HG03196 (cell line): ENCODE results near the gene MECP2.
"Not testable (repeated sequence)": the region's sequence is repeated elsewhere in the genome, so short reads cannot be mapped to it uniquely, and the experiment has no call there.

Experiments
- ATAC-seq: cut with Tn5 transposase; IDR thresholded peaks from one replicate; pipeline ENCODE4 v1.9.1; 2021; ENCODE audit not compliant: unreplicated experiment

The MECP2 gene

DNA sequence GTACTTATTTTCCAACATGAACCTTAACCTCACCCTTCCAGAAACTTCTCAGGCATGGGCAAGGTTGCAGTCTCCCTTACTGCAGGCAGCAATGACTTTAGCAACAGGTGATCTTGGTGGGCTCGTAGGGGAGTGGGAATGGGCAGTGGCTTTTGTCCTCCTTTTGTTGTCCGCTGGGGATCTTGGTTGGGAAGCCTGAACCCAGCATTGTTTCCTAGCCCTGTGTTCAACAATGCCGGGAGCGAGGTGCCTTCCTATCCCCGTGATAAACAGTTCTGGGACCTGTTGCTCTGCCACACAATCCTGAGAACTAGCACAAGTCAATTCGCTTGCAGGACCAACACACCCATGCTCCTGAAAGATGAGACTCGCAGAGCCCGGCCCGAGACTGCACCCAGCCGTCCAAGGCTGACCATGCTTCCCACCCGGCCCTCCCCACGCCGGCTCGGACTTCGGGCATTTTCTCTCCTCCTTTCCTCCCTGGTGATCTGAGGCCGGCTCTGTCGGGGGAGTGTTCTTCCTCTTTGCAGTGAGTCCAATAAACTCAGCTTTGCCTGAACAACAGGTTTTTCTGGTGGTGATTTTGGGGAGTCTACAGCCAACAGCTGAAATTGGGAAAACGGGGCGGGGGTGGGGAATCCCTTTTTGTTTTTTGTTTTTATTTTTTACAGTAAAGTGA lies 98.0 kb downstream of the MECP2 start:
- ATAC-seq = no peak

DNA sequence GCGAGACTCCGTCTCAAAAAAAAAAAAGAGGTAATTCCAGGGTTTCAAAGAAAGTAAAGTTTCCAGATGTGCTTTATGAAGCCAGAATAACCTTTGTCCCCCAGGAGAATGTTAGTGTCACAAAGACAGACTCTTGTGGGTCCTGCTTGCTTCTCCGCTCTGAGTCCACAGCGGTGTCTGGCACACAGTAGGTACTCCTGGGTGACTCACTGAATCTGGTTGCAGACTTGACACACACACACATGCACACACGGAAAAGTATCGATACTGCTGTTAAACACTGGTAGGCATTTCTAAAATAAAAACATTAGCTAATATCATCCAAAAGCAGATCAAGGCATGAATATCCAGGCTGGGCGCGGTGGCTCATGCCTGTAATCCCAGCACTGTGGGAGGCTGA lies 102.0 kb downstream of the MECP2 start:
- ATAC-seq = no peak

DNA sequence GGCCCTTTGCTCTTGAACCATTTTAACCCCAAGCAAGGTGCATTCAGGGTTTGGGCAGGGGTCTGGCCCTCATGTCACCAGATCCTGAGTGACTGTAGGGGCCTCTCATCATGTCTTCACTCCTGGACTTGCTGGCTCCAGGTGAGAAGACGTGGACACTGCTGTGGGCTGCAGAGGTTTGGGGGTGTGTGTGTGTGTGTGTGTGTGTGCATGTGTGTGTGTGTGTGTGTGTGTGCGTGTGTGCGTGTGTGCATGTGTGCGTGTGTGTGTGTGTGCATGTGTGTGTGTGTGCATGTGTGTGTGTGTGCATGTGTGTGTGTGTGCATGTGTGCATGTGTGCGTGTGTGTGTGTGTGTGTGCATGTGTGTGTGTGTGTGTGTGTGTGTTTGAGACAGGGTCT lies 103.1 kb downstream of the MECP2 start:
- not testable (repeated sequence) for ATAC-seq

DNA sequence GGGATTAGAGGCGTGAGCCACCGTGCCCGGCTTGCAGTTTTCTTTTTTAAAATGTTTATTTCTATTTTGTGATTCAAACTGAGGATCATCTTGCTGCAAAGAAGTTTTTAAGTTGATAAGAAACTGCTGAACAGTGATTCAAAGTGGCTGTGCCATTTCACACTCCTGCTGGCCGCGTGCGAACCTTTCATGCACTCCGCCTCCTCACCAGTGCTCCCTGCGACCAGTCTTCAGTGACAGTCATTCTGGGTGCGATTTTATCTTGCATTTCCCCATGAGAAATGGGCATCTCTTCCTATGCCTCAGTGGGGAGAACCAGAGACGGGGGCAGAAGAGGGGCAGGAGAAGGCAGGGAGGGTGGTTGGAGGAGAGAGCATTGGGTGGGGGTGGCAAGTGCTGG lies 103.5 kb downstream of the MECP2 start:
- ATAC-seq = no peak

DNA sequence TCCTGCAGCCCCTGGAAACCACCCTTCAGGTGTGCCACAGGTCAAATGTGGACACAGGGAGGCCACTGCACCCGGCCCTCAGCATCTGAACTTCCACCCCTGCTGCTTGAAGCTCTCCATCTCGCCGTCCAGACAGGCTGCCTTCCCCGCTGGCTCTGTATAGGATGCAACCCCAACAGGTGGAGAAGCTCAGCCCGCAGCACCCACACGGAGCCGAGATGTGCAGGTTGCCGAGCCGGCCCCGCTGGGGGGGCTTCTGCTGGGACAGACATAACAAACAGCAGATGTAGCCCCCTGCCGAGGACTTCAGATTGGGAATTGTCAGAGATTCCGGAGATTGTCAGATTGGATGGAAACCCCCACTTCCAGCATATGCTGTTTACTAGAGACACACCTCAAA lies 104.4 kb downstream of the MECP2 start:
- no peak for ATAC-seq

DNA sequence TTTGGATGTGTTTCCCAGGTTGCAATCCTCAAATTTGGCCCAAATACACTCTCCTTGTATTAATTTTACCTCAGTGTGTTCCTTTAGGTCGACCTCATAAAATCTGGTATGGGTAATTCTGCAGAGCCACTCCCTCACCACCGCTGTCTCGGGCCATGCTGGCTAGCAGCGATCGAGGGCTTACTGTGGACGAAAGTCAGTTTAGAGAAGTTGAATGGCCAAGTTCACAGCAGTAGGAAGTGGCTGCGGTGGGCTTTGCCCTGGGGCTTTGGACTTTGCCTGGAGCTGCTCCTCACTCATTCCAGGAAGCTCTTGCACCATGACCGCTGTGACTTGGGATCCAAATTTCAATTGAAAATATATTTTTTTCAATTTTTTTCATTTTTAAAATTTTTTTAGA lies 105.3 kb downstream of the MECP2 start:
- ATAC-seq = no peak

DNA sequence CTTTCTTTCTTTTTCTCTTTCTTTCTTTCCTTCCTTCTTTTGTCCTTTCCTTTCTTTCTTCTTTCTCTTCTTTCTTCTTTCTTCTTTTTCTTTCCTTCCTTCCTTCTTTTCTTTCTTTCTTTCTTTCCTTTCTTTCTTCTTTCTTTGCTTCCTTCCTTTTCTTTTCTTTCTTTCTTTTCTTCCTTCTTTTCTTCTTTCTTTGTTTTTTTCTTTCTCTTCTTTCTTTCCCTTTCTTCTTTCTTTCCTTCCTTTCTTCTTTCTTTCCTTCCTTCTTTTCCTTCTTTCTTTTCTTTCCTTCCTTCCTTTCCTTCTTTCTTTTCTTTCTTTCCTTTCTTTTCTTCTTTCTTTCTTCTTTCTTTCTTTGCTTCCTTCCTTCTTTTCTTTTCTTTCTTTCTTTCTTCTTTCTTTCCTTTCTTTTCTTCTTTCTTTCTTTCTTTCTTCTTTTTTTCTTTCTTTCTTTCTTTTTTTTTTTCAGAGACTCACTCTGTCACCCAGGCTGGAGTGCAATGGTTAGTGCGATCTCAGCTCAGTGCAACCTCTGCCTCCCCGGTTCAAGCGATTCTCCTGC lies 106.4 kb downstream of the MECP2 start:
- ATAC-seq = no peak

DNA sequence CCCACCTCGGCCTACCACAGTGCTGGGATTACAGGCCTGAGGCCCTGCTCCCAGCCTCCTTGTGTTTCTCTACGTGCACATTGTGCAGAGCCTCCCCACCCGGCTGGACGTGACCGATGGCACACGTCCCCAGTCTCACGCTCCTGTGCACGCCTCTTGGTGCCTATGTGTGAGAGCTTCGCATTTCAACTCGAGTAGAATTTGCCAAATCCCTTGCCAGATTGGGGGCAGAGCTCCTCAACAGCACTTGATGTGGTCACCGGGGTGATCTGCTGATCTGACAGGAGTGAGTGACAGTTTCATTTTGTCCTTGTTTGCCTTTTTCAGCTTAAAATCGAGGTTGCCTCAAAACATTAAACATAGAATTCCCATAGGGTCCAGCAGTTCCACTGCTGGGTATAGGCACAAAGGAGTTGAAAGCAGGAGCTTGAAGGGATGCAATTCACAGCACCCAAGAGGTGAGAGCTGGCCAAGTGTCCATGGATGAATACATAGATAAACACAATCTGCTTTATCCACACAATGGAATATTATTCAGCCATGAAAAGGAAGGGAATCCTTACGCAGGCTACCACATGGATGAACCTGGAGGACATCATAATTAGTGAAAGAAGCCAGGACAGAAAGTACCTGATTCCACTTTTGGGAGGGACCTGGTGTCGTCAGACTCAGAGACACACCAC lies 107.4 kb downstream of the MECP2 start:
- no peak for ATAC-seq

DNA sequence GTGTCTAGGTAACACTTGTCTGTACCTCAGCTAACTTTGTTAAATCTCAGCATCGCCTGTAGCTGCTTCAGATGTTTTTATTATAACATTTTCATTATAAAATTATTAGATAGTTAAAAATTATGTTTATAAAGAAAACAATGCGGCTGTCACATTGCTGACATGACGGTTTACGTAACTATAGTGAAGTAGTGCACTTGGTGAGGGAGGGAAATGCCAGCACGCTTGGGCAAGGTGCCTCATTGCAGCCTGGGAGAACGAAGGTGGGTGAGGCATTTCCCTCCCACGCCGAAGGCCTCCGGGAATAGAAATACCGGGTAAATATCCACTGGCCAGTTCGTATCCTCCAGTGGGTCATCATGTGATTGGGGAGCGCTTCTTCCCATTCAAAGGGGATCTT lies 109.0 kb downstream of the MECP2 start:
- no peak for ATAC-seq

DNA sequence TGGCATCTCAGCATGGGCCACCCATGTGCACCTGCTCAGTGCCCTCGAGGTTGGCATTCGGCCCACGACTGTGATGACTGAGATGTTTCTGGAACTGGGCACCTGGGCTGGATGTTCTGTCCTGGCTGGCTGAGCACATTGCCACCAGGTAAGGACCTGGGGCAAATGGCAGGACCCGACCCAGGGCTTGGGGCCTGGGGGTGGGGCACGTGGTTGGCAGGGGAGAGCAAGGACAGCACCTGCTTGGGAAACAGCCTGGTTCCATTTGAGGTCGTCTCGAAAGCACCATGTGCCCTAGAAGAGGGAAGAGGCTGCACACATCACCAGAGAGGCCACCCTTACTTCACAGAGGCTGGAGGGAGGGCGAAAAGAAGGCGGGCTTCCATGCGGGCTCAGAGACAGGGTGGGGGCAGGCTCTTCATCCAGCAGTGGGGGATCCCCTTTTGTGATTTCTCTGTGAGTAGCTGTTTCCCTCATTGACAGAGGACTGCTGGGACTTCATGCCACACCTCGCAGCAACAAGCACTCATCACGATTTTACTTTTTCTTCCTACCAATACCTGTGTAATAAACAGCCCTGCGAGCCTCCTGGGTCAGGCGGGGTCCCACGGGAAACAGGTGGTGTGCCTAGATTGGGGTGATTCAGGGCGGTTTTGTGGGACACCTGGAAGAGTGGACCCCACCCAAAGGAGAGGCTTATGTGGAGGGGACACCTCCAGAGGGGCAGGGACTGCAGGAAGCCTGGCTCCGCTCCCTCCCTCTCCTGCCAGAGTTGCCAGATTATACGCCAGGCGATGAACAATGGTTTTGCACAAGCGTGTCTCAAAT lies 113.0 kb downstream of the MECP2 start:
- no peak for ATAC-seq

DNA sequence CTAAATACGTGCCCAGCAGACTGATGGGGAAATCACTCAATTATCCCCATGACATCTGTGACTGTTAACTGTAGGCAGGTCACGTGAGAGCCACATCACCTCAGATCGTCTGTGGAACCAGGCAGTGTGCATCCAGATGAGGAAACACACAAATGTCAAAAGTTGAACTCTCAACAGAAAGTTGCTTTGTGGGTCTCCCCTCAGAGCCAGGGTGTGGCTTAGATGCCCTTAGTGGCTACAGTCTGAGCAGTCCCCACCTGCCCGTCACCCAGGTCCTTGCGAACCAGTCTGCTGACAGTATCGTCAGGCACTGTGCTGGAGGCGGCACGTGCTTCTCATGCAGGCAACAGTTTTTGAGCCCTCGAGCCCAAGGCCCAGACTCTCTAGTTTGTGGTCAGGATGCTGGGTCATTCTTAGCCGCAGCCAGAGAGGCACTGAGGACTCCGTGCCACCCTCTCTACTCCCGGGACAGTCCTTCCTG lies 114.2 kb downstream of the MECP2 start:
- ATAC-seq = no peak

DNA sequence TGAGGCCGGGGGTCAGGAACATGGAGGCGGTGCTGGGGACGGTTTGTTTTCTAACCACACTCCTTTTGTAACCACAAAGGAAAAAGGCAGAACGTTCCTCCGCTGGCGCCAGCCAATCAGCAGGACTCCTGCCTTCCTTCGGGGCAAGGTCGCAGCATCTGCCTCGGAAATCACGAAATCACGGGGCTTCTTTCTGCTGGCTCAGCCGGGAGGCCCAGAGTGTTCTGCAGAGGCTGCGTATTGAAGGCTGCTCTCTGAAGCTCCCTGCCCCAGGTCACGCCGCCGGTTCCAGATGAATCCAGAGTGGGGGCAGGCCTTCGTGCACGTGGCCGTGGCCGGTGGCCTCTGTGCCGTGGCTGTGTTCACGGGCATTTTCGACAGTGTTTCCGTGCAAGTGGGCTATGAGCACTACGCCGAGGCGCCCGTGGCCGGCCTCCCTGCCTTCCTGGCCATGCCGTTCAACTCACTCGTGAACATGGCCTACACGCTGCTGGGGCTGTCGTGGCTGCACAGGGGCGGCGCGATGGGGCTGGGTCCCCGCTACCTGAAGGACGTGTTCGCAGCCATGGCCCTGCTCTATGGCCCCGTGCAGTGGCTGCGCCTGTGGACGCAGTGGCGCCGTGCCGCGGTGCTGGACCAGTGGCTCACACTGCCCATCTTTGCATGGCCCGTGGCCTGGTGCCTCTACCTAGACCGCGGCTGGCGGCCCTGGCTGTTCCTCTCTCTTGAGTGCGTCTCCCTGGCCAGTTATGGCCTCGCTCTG lies 115.6 kb downstream of the MECP2 start:
- ATAC-seq = no peak

DNA sequence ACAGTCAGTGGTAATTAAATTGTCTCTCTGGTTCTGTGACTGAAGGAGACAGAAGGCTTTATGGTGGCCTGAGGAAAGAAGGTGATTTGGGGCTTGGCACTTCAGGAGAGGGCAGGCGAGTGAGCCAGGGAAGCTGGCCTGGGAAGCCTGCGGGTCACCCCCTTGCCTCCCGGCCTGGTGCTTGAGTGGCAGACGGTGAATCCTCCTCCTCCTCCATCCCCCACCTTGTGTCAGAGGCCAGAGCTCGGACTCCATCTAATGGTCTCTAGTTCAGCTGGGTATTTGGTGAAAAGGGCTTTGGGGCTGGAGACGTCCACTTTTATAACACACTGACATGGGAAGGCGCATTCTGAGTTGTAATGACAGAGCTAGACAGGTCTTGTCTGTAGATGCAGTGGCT lies 116.3 kb downstream of the MECP2 start:
- no peak for ATAC-seq

DNA sequence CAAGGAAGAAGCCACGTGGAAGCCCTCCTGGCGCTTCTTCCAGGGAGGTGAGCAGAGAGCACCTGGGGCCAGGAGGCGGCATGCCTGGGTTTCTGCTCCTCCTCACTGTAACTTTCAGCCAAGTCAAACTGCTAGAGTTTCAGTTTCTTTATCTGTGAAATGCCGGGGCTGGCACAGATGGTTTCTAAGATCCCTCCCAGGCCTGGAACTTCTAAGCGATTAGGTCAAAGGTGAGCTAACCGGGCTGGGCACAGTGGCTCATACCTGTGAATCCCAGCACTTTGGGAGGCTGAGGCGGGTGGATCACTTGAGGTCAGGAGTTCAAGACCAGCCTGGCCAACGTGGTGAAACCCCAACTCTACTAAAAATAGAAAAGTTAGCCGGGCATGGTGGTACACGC lies 117.1 kb downstream of the MECP2 start:
- ATAC-seq = not testable (repeated sequence)

DNA sequence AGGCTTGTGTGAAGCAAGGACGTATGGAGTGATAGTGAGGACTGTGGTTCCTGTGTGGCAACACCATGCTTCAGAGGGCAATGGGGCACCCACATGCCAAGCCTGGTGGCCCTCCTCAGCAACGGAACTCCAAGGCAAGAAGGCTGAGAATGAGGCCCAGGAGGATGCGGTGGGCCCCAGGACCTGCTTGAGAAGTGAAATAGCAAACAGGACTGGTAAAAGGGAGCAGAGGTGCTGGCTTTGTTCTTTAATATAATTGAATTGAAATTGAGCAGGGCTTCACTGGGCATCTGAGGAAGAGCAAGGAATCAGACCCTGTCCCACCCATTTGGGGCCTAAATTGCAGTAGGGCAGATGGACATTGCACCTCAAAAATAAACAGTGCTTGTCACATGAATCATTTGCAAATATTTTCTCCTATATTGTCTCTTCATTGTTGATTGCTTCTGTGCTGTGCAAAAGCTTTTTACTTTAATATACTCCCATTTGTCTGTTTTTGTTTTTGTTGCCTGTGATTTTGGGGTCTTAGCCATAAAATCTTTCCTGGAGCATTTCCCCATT lies 122.7 kb downstream of the MECP2 start:
- ATAC-seq = no peak

DNA sequence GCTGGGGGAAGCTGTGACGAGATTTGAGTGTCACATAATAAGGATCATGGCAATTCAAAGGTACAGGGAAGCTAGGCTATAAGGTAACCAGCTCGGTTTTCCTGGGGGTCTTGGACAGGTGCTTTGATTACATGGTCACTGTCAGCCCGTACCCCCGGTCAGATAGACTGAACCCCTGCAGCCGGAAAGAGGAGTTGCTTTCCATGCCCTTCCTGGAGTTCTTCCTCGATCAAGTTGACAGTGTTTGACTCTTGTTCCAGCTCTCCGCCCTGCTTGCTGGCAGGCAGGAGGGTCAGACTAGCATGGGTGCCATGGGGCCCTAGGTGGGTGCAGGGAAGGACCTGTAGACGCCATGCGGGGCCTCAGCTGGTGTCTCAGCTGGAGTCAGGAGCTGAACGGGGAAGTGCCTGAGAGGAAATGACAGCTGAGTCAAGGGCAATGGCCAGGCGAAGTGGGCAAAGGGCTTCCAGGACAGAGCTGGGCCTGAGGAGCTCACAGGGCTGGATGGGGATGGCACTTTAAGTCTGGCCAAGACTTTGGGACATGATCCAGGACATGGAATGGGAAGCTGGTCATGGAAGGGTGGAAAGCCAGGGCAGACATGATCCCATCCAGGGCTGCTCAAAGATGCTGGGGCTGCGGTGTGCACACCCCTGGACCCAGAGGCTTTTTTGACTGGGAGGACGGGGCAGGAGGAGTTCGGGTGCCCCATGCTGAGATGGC lies 123.4 kb downstream of the MECP2 start:
- ATAC-seq = no peak

DNA sequence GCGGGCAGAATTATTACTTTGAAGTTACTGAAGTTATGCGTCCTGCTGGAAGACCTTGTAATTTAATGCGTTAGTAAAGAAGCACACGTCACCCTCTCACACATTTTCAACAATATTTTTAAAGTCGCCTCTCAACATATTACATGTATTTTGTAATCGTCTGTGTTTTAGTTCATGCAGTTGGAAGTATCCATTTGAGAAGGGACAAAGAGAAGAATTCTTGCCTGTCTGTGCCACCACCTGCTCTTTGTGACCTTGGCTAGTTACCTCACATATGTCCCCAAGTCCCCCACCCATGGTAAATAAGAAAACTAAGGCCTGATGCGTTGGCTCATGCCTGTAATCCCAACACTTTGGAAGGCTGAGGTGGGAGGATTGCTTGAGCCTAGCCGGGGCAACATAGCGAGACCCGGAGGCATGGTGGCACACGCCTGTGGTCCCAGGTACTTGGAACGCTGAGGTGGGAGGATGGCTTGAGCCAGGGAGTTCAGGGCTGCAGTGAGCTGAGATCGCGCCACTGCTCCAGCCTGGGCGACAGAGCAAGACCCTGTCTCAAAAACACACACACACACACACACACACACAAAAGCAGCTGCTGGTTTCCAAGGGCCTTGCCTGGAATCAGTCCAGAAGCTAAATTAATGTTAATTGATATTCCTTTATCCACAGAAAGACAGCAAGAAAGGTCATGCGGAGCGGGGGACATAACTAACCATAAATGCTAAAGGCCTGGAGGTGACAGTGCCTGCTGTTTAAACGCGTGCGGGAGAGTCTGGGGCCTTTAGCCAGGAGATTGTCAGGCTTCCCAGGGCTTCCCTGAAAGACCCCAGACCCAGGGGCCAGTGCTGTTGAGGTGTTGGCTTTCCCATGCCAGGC lies 124.2 kb downstream of the MECP2 start:
- ATAC-seq = no peak

DNA sequence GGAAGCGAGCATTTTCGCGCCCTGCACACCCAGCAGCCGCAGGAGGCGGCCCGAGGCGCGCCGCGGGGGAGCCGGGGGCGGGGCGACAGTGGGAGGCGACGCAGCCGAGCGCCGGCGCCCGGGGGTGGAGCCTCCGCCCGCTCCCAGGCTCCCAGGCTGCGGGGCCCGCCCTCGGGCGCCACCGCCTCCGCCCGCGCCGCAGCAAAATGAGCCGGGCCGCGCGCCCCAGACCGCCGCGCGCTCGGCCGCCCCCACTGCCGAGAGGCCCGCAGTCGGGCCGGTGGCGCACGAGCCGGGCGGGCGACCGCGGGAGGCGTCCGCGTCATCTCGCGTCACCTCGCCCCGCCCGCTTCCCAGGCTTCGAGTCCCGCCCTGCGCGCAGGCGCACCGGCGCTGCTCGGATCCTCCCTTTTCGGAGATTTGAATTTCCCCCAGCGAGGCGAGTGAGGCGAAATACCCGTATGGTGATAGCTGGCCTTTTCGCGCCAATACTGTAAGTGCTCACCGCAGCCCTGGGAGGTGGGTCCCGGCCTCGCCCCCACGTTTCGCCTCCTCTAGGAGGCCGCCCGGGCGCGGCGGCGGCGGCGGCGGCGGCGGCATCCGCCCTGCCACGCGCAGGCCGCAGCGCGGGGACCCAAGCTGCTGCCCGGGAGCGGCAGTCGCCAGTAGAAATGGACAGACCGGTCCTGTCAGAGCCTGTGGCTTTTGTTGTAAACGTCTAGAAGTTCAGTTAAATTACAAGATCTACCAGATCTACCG lies 125.0 kb downstream of the MECP2 start, which contains the start of gene TMEM187:
Gene TMEM187, plus strand, starts transcription at position 387 of the 759 bp plus-strand sequence. CDS start 9,309 bp downstream, outside the sequence.
- peak; percentile 38 for ATAC-seq
